ENCODE measurements around the gene BDP1.
A peak's percentile ranks its signal among the peaks of the same experiment; 100 is the strongest.
"Not testable (repeated sequence)": the region's sequence is repeated elsewhere in the genome, so short reads cannot be mapped to it uniquely, and the experiment has no call there.

BDP1 gene

GRCh38 chr5:71492817-71493615 is 37.6 kb downstream of the BDP1 start:
- Mint-ChIP-seq H3K9me3 (no peaks in the 10 kb centered on the region), H3K4me1 (peaks cover 0 to 1% of the 10 kb centered on the region in 2 donors), H3K4me3 (no peak overlapping the region), H3K27ac (no peak overlapping the region), H3K27me3 (no peaks in the 10 kb centered on the region), H3K36me3 (peaks cover 30 to 50% of the 10 kb centered on the region in 2 donors)
- DNase-seq (no peak), ATAC-seq (replicated peaks) (no peak)

GRCh38 chr5:71494202-71494601 is 38.8 kb downstream of the BDP1 start:
- not testable (repeated sequence) for H3K27me3 Mint-ChIP-seq; H3K4me1 Mint-ChIP-seq; H3K9me3 Mint-ChIP-seq; H3K4me3 Mint-ChIP-seq; DNase-seq; H3K27ac Mint-ChIP-seq; ATAC-seq (replicated peaks)
- H3K36me3 Mint-ChIP-seq = peaks cover 30 to 55% of the 10 kb centered on the region in 2 donors

- not testable (repeated sequence) for ATAC-seq (replicated peaks); H3K4me3 Mint-ChIP-seq; H3K9me3 Mint-ChIP-seq; H3K27ac Mint-ChIP-seq; H3K27me3 Mint-ChIP-seq; H3K4me1 Mint-ChIP-seq; DNase-seq
- peaks cover 31 to 50% of the 10 kb centered on the region in 2 donors for H3K36me3 Mint-ChIP-seq
Measured at GRCh38 chr5:71498756-71499155, 43.3 kb downstream of the BDP1 start.

GRCh38 chr5:71503536-71503935 is 48.1 kb downstream of the BDP1 start:
- DNase-seq = no peak
- H3K27ac Mint-ChIP-seq = no peak overlapping the region
- no peaks in the 10 kb centered on the region for H3K9me3 Mint-ChIP-seq
- H3K36me3 Mint-ChIP-seq = peaks cover 35 to 51% of the 10 kb centered on the region in 2 donors
- no peak for ATAC-seq (replicated peaks)
- H3K27me3 Mint-ChIP-seq = no peaks in the 10 kb centered on the region
- H3K4me3 Mint-ChIP-seq = no peak overlapping the region
- H3K4me1 Mint-ChIP-seq = no peaks in the 10 kb centered on the region

GRCh38 chr5:71522151-71522550 is 66.7 kb downstream of the BDP1 start:
- Mint-ChIP-seq H3K4me1 (peaks cover 0 to 5% of the 10 kb centered on the region in 2 donors), H3K4me3 (no peak overlapping the region), H3K27ac (peak overlapping the region; percentile 65), H3K36me3 (peaks cover 37 to 52% of the 10 kb centered on the region in 2 donors), H3K27me3 (no peaks in the 10 kb centered on the region), H3K9me3 (no peaks in the 10 kb centered on the region)
- DNase-seq = no peak
- ATAC-seq (replicated peaks) = no peak

GRCh38 chr5:71525611-71526010 is 70.2 kb downstream of the BDP1 start:
- not testable (repeated sequence) for H3K9me3 Mint-ChIP-seq; H3K27me3 Mint-ChIP-seq; H3K4me3 Mint-ChIP-seq; ATAC-seq (replicated peaks); DNase-seq
- peak overlapping the region; percentile 9 for H3K27ac Mint-ChIP-seq
- H3K4me1 Mint-ChIP-seq = peaks cover 3 to 13% of the 10 kb centered on the region in 2 donors
- H3K36me3 Mint-ChIP-seq = peaks cover 34 to 59% of the 10 kb centered on the region in 2 donors

GRCh38 chr5:71528206-71528605 is 72.8 kb downstream of the BDP1 start:
- Mint-ChIP-seq H3K4me3 (no peak overlapping the region), H3K27ac (no peak overlapping the region), H3K9me3 (no peaks in the 10 kb centered on the region), H3K4me1 (peaks cover 7 to 13% of the 10 kb centered on the region in 2 donors), H3K36me3 (peaks cover 29 to 53% of the 10 kb centered on the region in 2 donors), H3K27me3 (no peaks in the 10 kb centered on the region)
- DNase-seq (no peak), ATAC-seq (replicated peaks) (no peak)

- Mint-ChIP-seq H3K4me1 (peaks cover 10 to 22% of the 10 kb centered on the region in 2 donors), H3K36me3 (peaks cover 30 to 59% of the 10 kb centered on the region in 2 donors), H3K27ac (no peak overlapping the region), H3K27me3 (no peaks in the 10 kb centered on the region), H3K9me3 (no peaks in the 10 kb centered on the region), H3K4me3 (no peak overlapping the region)
- ATAC-seq (replicated peaks) (no peak), DNase-seq (no peak)
Measured at GRCh38 chr5:71529682-71530081, 74.2 kb downstream of the BDP1 start.

- ATAC-seq (replicated peaks) = no peak
- Mint-ChIP-seq H3K27ac (peak overlapping the region; percentile 75), H3K4me3 (no peak overlapping the region), H3K27me3 (no peaks in the 10 kb centered on the region), H3K36me3 (peaks cover 36 to 67% of the 10 kb centered on the region in 2 donors), H3K9me3 (no peaks in the 10 kb centered on the region), H3K4me1 (peaks cover 15 to 31% of the 10 kb centered on the region in 2 donors)
- no peak for DNase-seq
Measured at GRCh38 chr5:71533142-71533541, 77.7 kb downstream of the BDP1 start.

GRCh38 chr5:71533615-71534014 is 78.2 kb downstream of the BDP1 start:
- Mint-ChIP-seq H3K4me3 (no peak overlapping the region), H3K9me3 (no peaks in the 10 kb centered on the region), H3K36me3 (peaks cover 37 to 67% of the 10 kb centered on the region in 2 donors), H3K27me3 (no peaks in the 10 kb centered on the region), H3K27ac (peak overlapping the region; percentile 75), H3K4me1 (peaks cover 15 to 33% of the 10 kb centered on the region in 2 donors)
- peak; percentile 64 to 71 for ATAC-seq (replicated peaks)
- DNase-seq = no peak

GRCh38 chr5:71537687-71538086 is 82.2 kb downstream of the BDP1 start:
- peaks cover 43 to 65% of the 10 kb centered on the region in 2 donors for H3K36me3 Mint-ChIP-seq
- H3K4me3 Mint-ChIP-seq = no peak overlapping the region

GRCh38 chr5:71550885-71551284 is 95.4 kb downstream of the BDP1 start:
- not testable (repeated sequence) for H3K27ac Mint-ChIP-seq; ATAC-seq (replicated peaks); H3K4me3 Mint-ChIP-seq; H3K9me3 Mint-ChIP-seq; H3K27me3 Mint-ChIP-seq; H3K4me1 Mint-ChIP-seq; DNase-seq
- peaks cover 41 to 63% of the 10 kb centered on the region in 2 donors for H3K36me3 Mint-ChIP-seq

More at GRCh38 chr5:71537687-71538086, 82.2 kb downstream of the BDP1 start:
- Mint-ChIP-seq H3K9me3 (no peaks in the 10 kb centered on the region), H3K27ac (no peak overlapping the region), H3K27me3 (no peaks in the 10 kb centered on the region), H3K4me1 (peaks cover 12 to 25% of the 10 kb centered on the region in 2 donors)
- no peak for ATAC-seq (replicated peaks)
- DNase-seq = no peak

- not testable (repeated sequence) for H3K27ac Mint-ChIP-seq; H3K9me3 Mint-ChIP-seq; H3K4me3 Mint-ChIP-seq; DNase-seq; H3K4me1 Mint-ChIP-seq; ATAC-seq (replicated peaks); H3K27me3 Mint-ChIP-seq
- H3K36me3 Mint-ChIP-seq = peaks cover 38 to 63% of the 10 kb centered on the region in 2 donors
Measured at GRCh38 chr5:71551582-71551981, 96.1 kb downstream of the BDP1 start.

- ATAC-seq (replicated peaks); H3K4me1 Mint-ChIP-seq; H3K4me3 Mint-ChIP-seq; DNase-seq; H3K27me3 Mint-ChIP-seq; H3K9me3 Mint-ChIP-seq: not testable (repeated sequence)
- peak overlapping the region; percentile 31 for H3K27ac Mint-ChIP-seq
- H3K36me3 Mint-ChIP-seq = peaks cover 38 to 58% of the 10 kb centered on the region in 2 donors
Measured at GRCh38 chr5:71552026-71552749, 96.7 kb downstream of the BDP1 start.

GRCh38 chr5:71563161-71563560 is 107.7 kb downstream of the BDP1 start:
- Mint-ChIP-seq H3K4me1 (no peaks in the 10 kb centered on the region), H3K27me3 (no peaks in the 10 kb centered on the region), H3K27ac (no peak overlapping the region), H3K36me3 (peaks cover 16 to 24% of the 10 kb centered on the region in 2 donors), H3K4me3 (no peak overlapping the region), H3K9me3 (no peaks in the 10 kb centered on the region)
- ATAC-seq (replicated peaks) = no peak
- DNase-seq = no peak

Measured in stimulated activated naive B cell treated with anti-CD40 and anti-IgM and Interleukin-4, amounts not matched to agents 10 μg/mL and 1 μg/mL and 100 μg/mL, for 72 hours (primary cell).